NCI-H524 treated with DMSO at 0.1 percent for 48 hours (cell line): ENCODE measurements around the gene LZTS2.
"Not testable (repeated sequence)": the region's sequence is repeated elsewhere in the genome, so short reads cannot be mapped to it uniquely, and the experiment has no call there.

Experiments used
- DNase-seq: peaks from one replicate; lab custom pipeline; 2025; lab: John Stamatoyannopoulos, UW

The LZTS2 gene

GRCh38 chr10:100999742-101000126 lies at the start of gene LZTS2:
LZTS2 (plus strand) TSS chr10:100999808; CDS start chr10:101002539, 2,731 bp downstream.
- DNase-seq = no peak

- DNase-seq = no peak
These were observed 39.4 kb upstream of the LZTS2 start for GRCh38 chr10:100960251-100960650.

- DNase-seq = no peak
These were observed 37.1 kb upstream of the LZTS2 start for GRCh38 chr10:100962351-100963080.

GRCh38 chr10:100963826-100964225 lies 35.8 kb upstream of the LZTS2 start:
- DNase-seq = no peak

GRCh38 chr10:100965820-100966219 lies 33.8 kb upstream of the LZTS2 start:
- no peak for DNase-seq

GRCh38 chr10:100966887-100967286 lies 32.7 kb upstream of the LZTS2 start:
- no peak for DNase-seq

- no peak for DNase-seq
These were observed 32.3 kb upstream of the LZTS2 start for GRCh38 chr10:100967332-100967731.

GRCh38 chr10:100968062-100968736 lies 31.4 kb upstream of the LZTS2 start:
- DNase-seq = no peak

- no peak for DNase-seq
These were observed 30.8 kb upstream of the LZTS2 start for GRCh38 chr10:100968863-100969186.

- no peak for DNase-seq
These were observed 30.2 kb upstream of the LZTS2 start, which contains the start of gene SEMA4G for GRCh38 chr10:100969187-100970075. SEMA4G (plus strand) TSS chr10:100969504; CDS start chr10:100972913, 3,409 bp downstream.

- no peak for DNase-seq
These were observed 29.3 kb upstream of the LZTS2 start for GRCh38 chr10:100970076-100970913.

GRCh38 chr10:100970914-100971811 lies 28.4 kb upstream of the LZTS2 start:
- no peak for DNase-seq

- no peak for DNase-seq
These were observed 27.3 kb upstream of the LZTS2 start for GRCh38 chr10:100972115-100972903.

- no peak for DNase-seq
These were observed 26.6 kb upstream of the LZTS2 start for GRCh38 chr10:100972904-100973535.

- DNase-seq = not testable (repeated sequence)
These were observed 24.2 kb upstream of the LZTS2 start for GRCh38 chr10:100975397-100975796.

- DNase-seq = no peak
These were observed 22.7 kb upstream of the LZTS2 start for GRCh38 chr10:100976906-100977305.

GRCh38 chr10:100977436-100977835 lies 22.2 kb upstream of the LZTS2 start:
- no peak for DNase-seq

- no peak for DNase-seq
These were observed 21.3 kb upstream of the LZTS2 start for GRCh38 chr10:100978121-100978900.

GRCh38 chr10:100978901-100979195 lies 20.8 kb upstream of the LZTS2 start:
- DNase-seq = no peak
